Smooth muscle cell (in vitro differentiated cells): ENCODE data around the gene BCR. TPM values are rescaled to one million over a fixed set of nuclear protein-coding genes. Genes with fewer than 3 reads are reported as not detected.

ENCODE experiments used
- DNase-seq: peaks from one replicate; lab custom pipeline; 2025; ENCODE audit not compliant: unreplicated experiment; lab: John Stamatoyannopoulos, UW
- H2AFZ ChIP-seq: fragments of 200-600 bp; sonication (generic); 2 replicates; pipeline ENCODE4 v1.6.0; 2016; ENCODE audit warnings: antibody characterized with exemption, low read depth, mild to moderate bottlenecking
- H3F3A ChIP-seq: fragments of 200-600 bp; sonication (generic); 2 replicates; pipeline ENCODE4 v1.6.0; 2017; ENCODE audit warnings: antibody characterized with exemption, low read depth
- H3K27ac ChIP-seq: fragments of 200-600 bp; sonication (generic); 2 replicates; pipeline ENCODE4 v1.5.1; 2016; ENCODE audit warnings: low read depth, mild to moderate bottlenecking
- H3K27me3 ChIP-seq: fragments of 200-600 bp; sonication (generic); 2 replicates; pipeline ENCODE4 v1.6.1; 2016; ENCODE audit warnings: low read depth, mild to moderate bottlenecking
- H3K36me3 ChIP-seq: fragments of 200-600 bp; sonication (generic); 2 replicates; pipeline ENCODE4 v1.5.1; 2016; ENCODE audit warnings: low read depth
- H3K4me1 ChIP-seq: fragments of 200-600 bp; sonication (generic); 2 replicates; pipeline ENCODE4 v1.5.1; 2016; ENCODE audit warnings: low read depth
- H3K4me2 ChIP-seq: fragments of 200-600 bp; sonication (generic); 2 replicates; pipeline ENCODE4 v1.6.0; 2016; ENCODE audit warnings: mild to moderate bottlenecking
- H3K4me3 ChIP-seq: fragments of 200-600 bp; sonication (generic); 2 replicates; pipeline ENCODE4 v1.5.1; 2016; ENCODE audit warnings: mild to moderate bottlenecking
- H3K79me2 ChIP-seq: fragments of 200-600 bp; sonication (generic); 2 replicates; pipeline ENCODE4 v1.6.0; 2016; ENCODE audit warnings: low read depth, mild to moderate bottlenecking
- H3K9ac ChIP-seq: fragments of 200-600 bp; sonication (generic); 2 replicates; pipeline ENCODE4 v1.6.0; 2016; ENCODE audit warnings: low read depth
- H3K9me3 ChIP-seq: fragments of 200-600 bp; sonication (generic); replicated peaks from 2 replicates; pipeline ENCODE4 v1.5.1; 2016; ENCODE audit warnings: low read depth
- H4K20me1 ChIP-seq: fragments of 200-600 bp; sonication (generic); 2 replicates; pipeline ENCODE4 v1.6.0; 2016; ENCODE audit warnings: low read depth
- WGBS: methylation state at CpG from one replicate; pipeline ENCODE4 v1.1.7; 2016; ENCODE audit warnings: low lambda C conversion rate; 5-methylcytosine and 5-hydroxymethylcytosine counted together
- polyA plus RNA-seq: library from polyadenylated mRNA; unstranded; fragments of >200 nt; fragmentation: Nextera tagmentation; extraction: Ambion mirVana; gene quantifications from 2 replicates; pipeline ENCODE4 v1.2.1, GENCODE V29; 2016
- total RNA-seq: library from RNA; depleted of rRNA; stranded (reverse); fragments of >200 nt; gene quantifications from 2 replicates; pipeline ENCODE4 v1.2.3, GENCODE V29; 2014
- TF ChIP-seq, protein P1 (sequence below): fragments of 200-600 bp; sonication (generic); IDR thresholded peaks from 2 replicates; pipeline ENCODE4 v1.5.1; 2017; ENCODE audit warnings: borderline replicate concordance, mild to moderate bottlenecking, antibody characterized with exemption; ENCODE audit not compliant: insufficient read depth, poor library complexity, severe bottlenecking

BCR gene
- total and polyA plus RNA-seq, 2 experiments from 2014 or later, result 11.1 to 13.4 TPM

DNA sequence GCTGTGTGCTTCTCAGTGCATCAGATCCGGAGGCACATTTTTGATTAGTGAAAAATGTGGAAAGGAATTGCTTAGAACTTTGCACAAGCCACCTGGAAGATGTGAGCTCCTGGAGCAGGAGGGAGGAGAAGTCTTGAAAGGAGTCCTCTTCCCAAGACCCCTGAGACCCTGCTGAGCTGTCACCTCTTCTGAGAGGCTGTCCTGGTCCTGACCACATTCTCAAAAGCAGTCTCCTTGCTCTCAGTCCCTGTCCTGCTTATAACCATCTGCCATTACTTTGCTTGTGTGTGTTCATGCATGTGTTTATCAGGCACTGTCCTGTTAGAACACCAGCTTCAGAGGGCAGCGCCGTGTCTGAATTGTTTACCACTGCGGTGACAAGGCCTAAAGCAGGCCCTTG, 86.5 kb downstream of the BCR start:
- Histone ChIP-seq H2AFZ (no peak overlapping the region), H3K4me1 (peaks cover 4% of the 10 kb centered on the region), H3K27me3 (no peaks in the 10 kb centered on the region), H3K4me2 (no peak overlapping the region), H3K9ac (no peak overlapping the region), H3K36me3 (no peaks in the 10 kb centered on the region), H3K4me3 (no peak overlapping the region), H3K27ac (no peak overlapping the region), H3F3A (no peaks in the 10 kb centered on the region), H3K79me2 (no peaks in the 10 kb centered on the region), H4K20me1 (peaks cover 25% of the 10 kb centered on the region), H3K9me3 (no peaks in the 10 kb centered on the region)
- TF ChIP-seq, protein P1, sequence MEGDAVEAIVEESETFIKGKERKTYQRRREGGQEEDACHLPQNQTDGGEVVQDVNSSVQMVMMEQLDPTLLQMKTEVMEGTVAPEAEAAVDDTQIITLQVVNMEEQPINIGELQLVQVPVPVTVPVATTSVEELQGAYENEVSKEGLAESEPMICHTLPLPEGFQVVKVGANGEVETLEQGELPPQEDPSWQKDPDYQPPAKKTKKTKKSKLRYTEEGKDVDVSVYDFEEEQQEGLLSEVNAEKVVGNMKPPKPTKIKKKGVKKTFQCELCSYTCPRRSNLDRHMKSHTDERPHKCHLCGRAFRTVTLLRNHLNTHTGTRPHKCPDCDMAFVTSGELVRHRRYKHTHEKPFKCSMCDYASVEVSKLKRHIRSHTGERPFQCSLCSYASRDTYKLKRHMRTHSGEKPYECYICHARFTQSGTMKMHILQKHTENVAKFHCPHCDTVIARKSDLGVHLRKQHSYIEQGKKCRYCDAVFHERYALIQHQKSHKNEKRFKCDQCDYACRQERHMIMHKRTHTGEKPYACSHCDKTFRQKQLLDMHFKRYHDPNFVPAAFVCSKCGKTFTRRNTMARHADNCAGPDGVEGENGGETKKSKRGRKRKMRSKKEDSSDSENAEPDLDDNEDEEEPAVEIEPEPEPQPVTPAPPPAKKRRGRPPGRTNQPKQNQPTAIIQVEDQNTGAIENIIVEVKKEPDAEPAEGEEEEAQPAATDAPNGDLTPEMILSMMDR, result no peak
- no peak for DNase-seq
- 94% methylated on average over 4 of the region's 4 CpGs for WGBS

DNA sequence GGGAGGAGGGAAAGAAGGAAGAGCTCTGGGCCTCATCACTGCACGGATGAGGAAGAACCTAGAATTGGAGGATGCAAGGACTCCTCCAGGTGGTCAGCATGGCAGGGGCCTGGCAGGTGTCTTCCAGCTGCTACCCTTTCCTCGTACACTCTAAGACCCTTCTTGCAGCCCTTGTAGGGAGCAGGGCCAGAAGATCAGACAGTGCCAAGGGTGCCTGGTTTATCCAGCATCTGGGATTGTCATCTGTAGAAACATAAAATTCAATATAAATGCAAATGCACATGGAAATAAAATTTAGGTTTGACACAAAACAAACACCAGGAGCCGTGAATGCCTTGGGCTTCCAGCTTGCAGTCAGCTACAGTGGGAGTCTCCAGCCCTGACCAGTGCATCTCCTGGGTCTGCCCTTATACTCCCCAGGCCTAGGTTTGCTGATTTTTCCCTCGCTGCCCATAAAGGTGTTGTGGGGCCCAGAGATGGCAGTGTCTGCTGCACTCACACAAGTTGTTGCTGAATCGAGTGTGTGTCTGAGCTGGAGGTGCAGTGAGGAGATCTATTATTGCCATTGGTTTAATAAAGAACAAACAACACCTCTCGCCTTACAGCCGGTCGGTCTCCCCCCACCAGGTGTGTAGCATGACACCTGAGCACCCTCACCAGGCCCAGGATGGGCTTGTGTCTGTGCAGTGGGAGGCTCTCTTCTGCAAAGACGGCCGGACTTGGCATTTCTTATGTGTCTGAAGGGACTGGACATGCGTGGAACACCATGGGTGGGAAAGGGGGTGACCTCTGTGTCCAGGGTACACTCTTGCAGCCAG, 87.1 kb downstream of the BCR start:
- Histone ChIP-seq H3K27ac (no peak overlapping the region), H3K9ac (no peak overlapping the region), H3K9me3 (no peaks in the 10 kb centered on the region), H3K4me1 (peaks cover 4% of the 10 kb centered on the region), H3K27me3 (no peaks in the 10 kb centered on the region), H3K79me2 (no peaks in the 10 kb centered on the region), H3F3A (no peaks in the 10 kb centered on the region), H3K4me2 (no peak overlapping the region), H3K36me3 (no peaks in the 10 kb centered on the region), H2AFZ (no peak overlapping the region), H3K4me3 (no peak overlapping the region), H4K20me1 (peaks cover 25% of the 10 kb centered on the region)
- TF ChIP-seq, protein P1, result no peak
- 95% methylated on average over 11 of the region's 11 CpGs for WGBS
- no peak for DNase-seq

DNA sequence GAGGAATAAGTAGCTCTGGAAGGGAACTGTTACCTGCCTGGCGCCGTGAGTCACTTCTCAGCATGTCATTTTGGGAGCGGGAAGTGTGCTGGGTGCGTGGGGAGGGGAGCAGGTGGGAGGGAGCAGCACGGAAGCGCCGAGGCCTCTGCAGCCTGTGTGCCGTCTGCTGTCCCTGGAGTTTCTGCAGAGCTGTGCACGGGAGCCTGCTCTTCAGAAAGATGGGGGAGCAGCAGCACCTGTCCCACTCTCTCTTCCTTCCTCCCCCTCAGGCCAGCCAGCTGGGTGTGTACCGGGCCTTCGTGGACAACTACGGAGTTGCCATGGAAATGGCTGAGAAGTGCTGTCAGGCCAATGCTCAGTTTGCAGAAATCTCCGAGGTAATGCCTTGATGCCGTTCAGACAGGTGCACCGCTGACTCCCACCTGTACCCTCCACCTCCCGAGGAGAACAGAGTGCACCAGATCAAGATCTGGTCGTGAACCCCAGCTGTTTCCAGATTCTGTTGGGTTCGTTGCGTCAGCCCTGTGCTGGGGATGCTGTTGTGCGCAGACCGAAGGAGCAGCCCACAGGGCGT, 87.9 kb downstream of the BCR start:
- no peaks in the 10 kb centered on the region for H3K9me3 ChIP-seq
- no peak overlapping the region for H3K27ac ChIP-seq
- DNase-seq, result no peak
- no peaks in the 10 kb centered on the region for H3K79me2 ChIP-seq
- no peak overlapping the region for H3K9ac ChIP-seq
- peaks cover 4% of the 10 kb centered on the region for H3K4me1 ChIP-seq
- no peak overlapping the region for H3K4me2 ChIP-seq
- no peaks in the 10 kb centered on the region for H3F3A ChIP-seq
- H3K36me3 ChIP-seq, result no peaks in the 10 kb centered on the region
- TF ChIP-seq, protein P1, result no peak
- no peak overlapping the region for H2AFZ ChIP-seq
- WGBS, result 78% methylated on average over 22 of the region's 22 CpGs
- H3K4me3 ChIP-seq, result no peak overlapping the region
- H3K27me3 ChIP-seq, result no peaks in the 10 kb centered on the region
- H4K20me1 ChIP-seq, result peaks cover 25% of the 10 kb centered on the region
